ENCODE data around the gene TTYH3. TPM values are rescaled to one million over a fixed set of nuclear protein-coding genes. Genes with fewer than 3 reads are reported as not detected.

TTYH3 gene
- total RNA-seq, 2 donors from 2014 or later = 145 to 152 TPM

DNA sequence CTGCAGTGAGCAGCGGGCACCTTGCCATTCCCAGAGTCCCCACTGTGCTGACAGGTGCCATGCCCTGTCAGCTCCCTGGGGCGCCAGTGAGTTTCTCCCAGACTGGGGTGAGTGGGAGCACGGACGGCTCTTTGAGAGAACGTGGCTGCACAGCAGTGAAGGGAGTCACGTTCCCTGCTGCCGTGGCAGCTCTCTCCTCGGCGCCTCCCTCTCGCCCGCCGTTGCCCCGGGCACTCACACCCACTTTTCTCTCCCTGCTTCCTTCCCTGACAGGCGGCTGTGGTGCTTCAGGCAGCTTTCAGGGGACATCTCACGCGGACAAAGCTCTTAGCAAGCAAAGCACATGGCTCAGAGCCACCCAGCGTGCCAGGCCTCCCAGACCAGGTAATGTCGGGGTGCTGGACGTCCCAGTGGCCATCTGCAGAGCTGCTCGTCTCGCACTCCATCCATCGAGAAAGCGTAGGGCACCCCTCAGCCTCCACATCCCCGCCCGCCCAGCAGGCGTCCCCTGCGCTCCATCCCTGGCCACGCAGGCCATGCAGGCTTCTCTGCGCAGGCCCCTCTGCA, 27.1 kb upstream of the TTYH3 start:
- Histone ChIP-seq H3K36me3 (ENCODE audit: control insufficient read depth, insufficient read depth, low read length) (peaks cover 7% of the 10 kb centered on the region), H3K9me3 (ENCODE audit: control insufficient read depth, low read length) (no peaks in the 10 kb centered on the region), H3K4me3 (ENCODE audit: low read length) (no peak overlapping the region), H3K9ac (ENCODE audit: extremely low read depth, low read length, poor library complexity, severe bottlenecking) (no peak overlapping the region), H3K4me1 (ENCODE audit: control insufficient read depth, insufficient read depth, low read length) (peaks cover 3% of the 10 kb centered on the region), H3K27me3 (ENCODE audit: control insufficient read depth, insufficient read depth, low read length, poor library complexity, severe bottlenecking) (no peaks in the 10 kb centered on the region), H3K27ac (ENCODE audit: low read depth, low read length) (no peak overlapping the region)
- no peaks in the 10 kb centered on the region for H3K27me3 Mint-ChIP-seq (ENCODE audit: insufficient read depth)
- TF ChIP-seq, protein P1, sequence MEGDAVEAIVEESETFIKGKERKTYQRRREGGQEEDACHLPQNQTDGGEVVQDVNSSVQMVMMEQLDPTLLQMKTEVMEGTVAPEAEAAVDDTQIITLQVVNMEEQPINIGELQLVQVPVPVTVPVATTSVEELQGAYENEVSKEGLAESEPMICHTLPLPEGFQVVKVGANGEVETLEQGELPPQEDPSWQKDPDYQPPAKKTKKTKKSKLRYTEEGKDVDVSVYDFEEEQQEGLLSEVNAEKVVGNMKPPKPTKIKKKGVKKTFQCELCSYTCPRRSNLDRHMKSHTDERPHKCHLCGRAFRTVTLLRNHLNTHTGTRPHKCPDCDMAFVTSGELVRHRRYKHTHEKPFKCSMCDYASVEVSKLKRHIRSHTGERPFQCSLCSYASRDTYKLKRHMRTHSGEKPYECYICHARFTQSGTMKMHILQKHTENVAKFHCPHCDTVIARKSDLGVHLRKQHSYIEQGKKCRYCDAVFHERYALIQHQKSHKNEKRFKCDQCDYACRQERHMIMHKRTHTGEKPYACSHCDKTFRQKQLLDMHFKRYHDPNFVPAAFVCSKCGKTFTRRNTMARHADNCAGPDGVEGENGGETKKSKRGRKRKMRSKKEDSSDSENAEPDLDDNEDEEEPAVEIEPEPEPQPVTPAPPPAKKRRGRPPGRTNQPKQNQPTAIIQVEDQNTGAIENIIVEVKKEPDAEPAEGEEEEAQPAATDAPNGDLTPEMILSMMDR (conservative IDR thresholded peaks at IDR 0.05) = no peak
- H3K9me3 Mint-ChIP-seq = no peaks in the 10 kb centered on the region
- H3K27ac Mint-ChIP-seq = no peak overlapping the region
- no peak overlapping the region for H3K4me3 Mint-ChIP-seq
- peaks cover 10% of the 10 kb centered on the region for H3K36me3 Mint-ChIP-seq (ENCODE audit: low read depth)
- peaks cover 26% of the 10 kb centered on the region for H3K4me1 Mint-ChIP-seq
- 93 to 95% methylated on average over 28 to 29 of the region's 29 CpGs for WGBS, 2 experiments (ENCODE audit: insufficient coverage in 1 of 2, insufficient read length in 1 of 2)
- DNase-seq = no peak

- DNase-seq = no peak
- H3K9me3 ChIP-seq (ENCODE audit: control insufficient read depth, low read length) = no peaks in the 10 kb centered on the region
- H3K4me1 ChIP-seq (ENCODE audit: control insufficient read depth, insufficient read depth, low read length) = peaks cover 12% of the 10 kb centered on the region
- H3K4me3 ChIP-seq (ENCODE audit: low read length) = no peak overlapping the region
- H3K27ac Mint-ChIP-seq = no peak overlapping the region
- no peaks in the 10 kb centered on the region for H3K9me3 Mint-ChIP-seq
- TF ChIP-seq, protein P1 (conservative IDR thresholded peaks at IDR 0.05) = peak; percentile 23
- peaks cover 37% of the 10 kb centered on the region for H3K4me1 Mint-ChIP-seq
- H3K27ac ChIP-seq (ENCODE audit: low read depth, low read length) = no peak overlapping the region
- WGBS, 2 experiments (ENCODE audit: insufficient coverage in 1 of 2, insufficient read length in 1 of 2) = 88% methylated on average over 35 to 38 of the region's 38 CpGs
- no peak overlapping the region for H3K9ac ChIP-seq (ENCODE audit: extremely low read depth, low read length, poor library complexity, severe bottlenecking)
- no peak overlapping the region for H3K4me3 Mint-ChIP-seq
- no peaks in the 10 kb centered on the region for H3K27me3 Mint-ChIP-seq (ENCODE audit: insufficient read depth)
- H3K36me3 Mint-ChIP-seq (ENCODE audit: low read depth) = peaks cover 8% of the 10 kb centered on the region
- no peaks in the 10 kb centered on the region for H3K27me3 ChIP-seq (ENCODE audit: control insufficient read depth, insufficient read depth, low read length, poor library complexity, severe bottlenecking)
- H3K36me3 ChIP-seq (ENCODE audit: control insufficient read depth, insufficient read depth, low read length) = peaks cover 4% of the 10 kb centered on the region
Observed at GRCh38 chr7:2605608-2606538, 25.9 kb upstream of the TTYH3 start.

DNA sequence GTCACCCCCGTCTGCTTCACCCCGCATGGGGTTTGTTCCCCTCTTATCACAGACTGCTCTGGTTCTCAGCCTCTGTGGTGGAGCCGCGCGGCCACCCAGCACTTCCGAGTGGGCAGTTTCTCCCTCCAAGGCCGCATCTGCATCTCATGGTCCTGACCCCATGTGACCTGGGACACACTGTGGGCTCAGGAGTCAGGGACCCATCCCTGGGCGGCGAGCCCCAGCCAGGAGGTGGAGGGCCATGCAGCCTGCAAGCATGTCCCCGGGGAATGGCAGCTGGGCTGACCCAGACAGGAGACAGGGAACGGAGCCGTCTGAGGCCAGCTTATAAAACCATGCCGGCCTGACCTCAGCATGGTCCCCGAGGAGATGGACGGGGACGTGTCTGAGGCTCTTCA, 25.2 kb upstream of the TTYH3 start:
- Histone ChIP-seq H3K9me3 (ENCODE audit: control insufficient read depth, low read length) (no peaks in the 10 kb centered on the region), H3K9ac (ENCODE audit: extremely low read depth, low read length, poor library complexity, severe bottlenecking) (no peak overlapping the region), H3K36me3 (ENCODE audit: control insufficient read depth, insufficient read depth, low read length) (peaks cover 3% of the 10 kb centered on the region), H3K27ac (ENCODE audit: low read depth, low read length) (no peak overlapping the region), H3K4me3 (ENCODE audit: low read length) (no peak overlapping the region), H3K4me1 (ENCODE audit: control insufficient read depth, insufficient read depth, low read length) (peaks cover 12% of the 10 kb centered on the region), H3K27me3 (ENCODE audit: control insufficient read depth, insufficient read depth, low read length, poor library complexity, severe bottlenecking) (no peaks in the 10 kb centered on the region)
- 90 to 95% methylated on average over 12 to 16 of the region's 16 CpGs for WGBS, 2 experiments (ENCODE audit: insufficient coverage in 1 of 2, insufficient read length in 1 of 2)
- Mint-ChIP-seq H3K4me1 (peaks cover 34% of the 10 kb centered on the region), H3K36me3 (ENCODE audit: low read depth) (peaks cover 5% of the 10 kb centered on the region), H3K9me3 (no peaks in the 10 kb centered on the region), H3K4me3 (no peak overlapping the region), H3K27ac (no peak overlapping the region), H3K27me3 (ENCODE audit: insufficient read depth) (no peaks in the 10 kb centered on the region)
- no peak for DNase-seq
- TF ChIP-seq, protein P1 (conservative IDR thresholded peaks at IDR 0.05) = no peak

Data from endodermal cell (in vitro differentiated cells).